Immature natural killer cell (primary cell): Measurements from ENCODE around the gene FBXW9. TPM values are rescaled to one million over a fixed set of nuclear protein-coding genes. Genes with fewer than 3 reads are reported as not detected.
A peak's percentile ranks its signal among the peaks of the same experiment; 100 is the strongest.

Source experiments
- DNase-seq, 3 donors: peaks; one replicate each; pipeline ENCODE4 v3.0.0; 2022; ENCODE audit warnings: mixed read lengths in 1 of 3
- H3K27ac Mint-ChIP-seq, 6 donors: one replicate each; pipeline ENCODE4 v1.8.0; 2020; ENCODE audit warnings: mixed read lengths in 6 of 6, mild to moderate bottlenecking in 5 of 6, inconsistent platforms in 4 of 6, moderate library complexity in 3 of 6
- H3K27me3 Mint-ChIP-seq, 3 donors: one replicate each; pipeline ENCODE4 v1.8.0; 2020 to 2021; ENCODE audit warnings: low read depth in 3 of 3, mild to moderate bottlenecking in 3 of 3, mixed read lengths in 3 of 3, moderate library complexity in 3 of 3, inconsistent platforms in 1 of 3
- H3K36me3 Mint-ChIP-seq, 3 donors: one replicate each; pipeline ENCODE4 v1.8.0; 2020; ENCODE audit warnings: mixed read lengths in 3 of 3, inconsistent platforms in 2 of 3, mild to moderate bottlenecking in 2 of 3
- H3K4me1 Mint-ChIP-seq, 2 donors: one replicate each; pipeline ENCODE4 v1.8.0; 2020; ENCODE audit warnings: inconsistent platforms in 2 of 2, mild to moderate bottlenecking in 2 of 2, mixed read lengths in 2 of 2, moderate library complexity in 1 of 2
- H3K4me3 Mint-ChIP-seq, 5 donors: one replicate each; pipeline ENCODE4 v1.8.0; 2020; ENCODE audit warnings: mild to moderate bottlenecking in 5 of 5, mixed read lengths in 5 of 5, inconsistent platforms in 3 of 5, moderate library complexity in 3 of 5
- H3K9me3 Mint-ChIP-seq, 6 donors: one replicate each; pipeline ENCODE4 v1.8.0; 2020; ENCODE audit warnings: mild to moderate bottlenecking in 6 of 6, mixed read lengths in 6 of 6, inconsistent platforms in 4 of 6, moderate library complexity in 3 of 6
- polyA plus RNA-seq, 3 donors: library from polyadenylated mRNA; unstranded; fragments of 300-500 nt; fragmentation: Illumina TruSeq; gene quantifications; one replicate each; pipeline ENCODE4 v1.2.3, GENCODE V29; 2021

The FBXW9 gene
- polyA plus RNA-seq, 3 donors from 2014 or later = 6.4 to 8.2 (median 8.0) TPM

GRCh38 chr19:12668932-12669269 lies 27.5 kb downstream of the FBXW9 start:
- Mint-ChIP-seq H3K36me3 (peaks cover 0 to 4% (median 4%) of the 10 kb centered on the region in 3 donors), H3K9me3 (no peaks in the 10 kb centered on the region), H3K4me1 (peaks cover 55 to 61% of the 10 kb centered on the region in 2 donors), H3K27me3 (peaks cover 7 to 13% (median 8%) of the 10 kb centered on the region in 3 donors), H3K4me3 (peak overlapping the region; percentile 90 to 99 (median 99)), H3K27ac (peak overlapping the region; percentile 97 to 100 (median 100))
- peak; percentile 61 to 63 (median 62) for DNase-seq

GRCh38 chr19:12668346-12668745 lies 28.1 kb downstream of the FBXW9 start:
- H3K27me3 Mint-ChIP-seq = peaks cover 7 to 13% (median 8%) of the 10 kb centered on the region in 3 donors
- H3K4me3 Mint-ChIP-seq = peak overlapping the region; percentile 90 to 99 (median 99)
- H3K9me3 Mint-ChIP-seq = no peaks in the 10 kb centered on the region
- peaks cover 0 to 4% (median 4%) of the 10 kb centered on the region in 3 donors for H3K36me3 Mint-ChIP-seq
- no peak for DNase-seq
- H3K27ac Mint-ChIP-seq = peak overlapping the region; percentile 97 to 100 (median 100)
- peaks cover 57 to 61% of the 10 kb centered on the region in 2 donors for H3K4me1 Mint-ChIP-seq

- no peak for DNase-seq
- Mint-ChIP-seq H3K9me3 (no peaks in the 10 kb centered on the region), H3K27ac (peak overlapping the region; percentile 58 to 100 (median 98)), H3K36me3 (peaks cover 4 to 8% (median 5%) of the 10 kb centered on the region in 3 donors), H3K27me3 (peaks cover 7 to 15% (median 8%) of the 10 kb centered on the region in 3 donors), H3K4me1 (peaks cover 57 to 61% of the 10 kb centered on the region in 2 donors), H3K4me3 (peak overlapping the region; percentile 90 to 99 (median 99))
These were observed 28.6 kb downstream of the FBXW9 start for GRCh38 chr19:12667731-12668302.

GRCh38 chr19:12666265-12667048 lies 30.0 kb downstream of the FBXW9 start, which contains the start of the genes MAN2B1 and WDR83:
Gene MAN2B1, minus strand, starts transcription at chr19:12666742. Its CDS starts 41 bp downstream, at chr19:12666701.
Gene WDR83, plus strand, starts transcription at chr19:12666807. Its CDS starts 2,984 bp downstream, at chr19:12669791.
- peaks cover 7 to 14% (median 8%) of the 10 kb centered on the region in 3 donors for H3K27me3 Mint-ChIP-seq
- peak; percentile 75 to 79 (median 78) for DNase-seq
- H3K36me3 Mint-ChIP-seq = peaks cover 0 to 5% (median 4%) of the 10 kb centered on the region in 3 donors
- H3K4me3 Mint-ChIP-seq = peak within 1 kb of the TSS; percentile 90 to 99 (median 98)
- H3K9me3 Mint-ChIP-seq = no peaks in the 10 kb centered on the region
- H3K27ac Mint-ChIP-seq = peak within 1 kb of the TSS; percentile 89 to 100 (median 96)
- peaks cover 53 to 54% of the 10 kb centered on the region in 2 donors for H3K4me1 Mint-ChIP-seq

GRCh38 chr19:12665671-12666264 lies 30.7 kb downstream of the FBXW9 start:
- H3K27me3 Mint-ChIP-seq = peaks cover 7 to 14% (median 8%) of the 10 kb centered on the region in 3 donors
- no peak for DNase-seq
- H3K4me3 Mint-ChIP-seq = peak overlapping the region; percentile 90 to 99 (median 98)
- H3K4me1 Mint-ChIP-seq = peaks cover 53 to 54% of the 10 kb centered on the region in 2 donors
- H3K9me3 Mint-ChIP-seq = no peaks in the 10 kb centered on the region
- peaks cover 0 to 11% (median 5%) of the 10 kb centered on the region in 3 donors for H3K36me3 Mint-ChIP-seq
- H3K27ac Mint-ChIP-seq = peak overlapping the region; percentile 89 to 97 (median 95)

GRCh38 chr19:12665281-12665573 lies 31.2 kb downstream of the FBXW9 start:
- peak overlapping the region; percentile 62 to 97 (median 90) for H3K27ac Mint-ChIP-seq
- H3K4me3 Mint-ChIP-seq = peak overlapping the region; percentile 52 to 99 (median 94)
- DNase-seq = no peak
- peaks cover 0 to 14% (median 8%) of the 10 kb centered on the region in 3 donors for H3K36me3 Mint-ChIP-seq
- peaks cover 49 to 54% of the 10 kb centered on the region in 2 donors for H3K4me1 Mint-ChIP-seq
- peaks cover 7 to 14% (median 8%) of the 10 kb centered on the region in 3 donors for H3K27me3 Mint-ChIP-seq
- H3K9me3 Mint-ChIP-seq = no peaks in the 10 kb centered on the region

- Mint-ChIP-seq H3K36me3 (peaks cover 3 to 18% (median 12%) of the 10 kb centered on the region in 3 donors), H3K27me3 (peaks cover 6 to 14% (median 7%) of the 10 kb centered on the region in 3 donors), H3K4me3 (peak overlapping the region; percentile 52 to 99 (median 94)), H3K4me1 (peaks cover 44 to 52% of the 10 kb centered on the region in 2 donors), H3K9me3 (no peaks in the 10 kb centered on the region), H3K27ac (peak overlapping the region; percentile 62 to 97 (median 90))
- DNase-seq = no peak
These were observed 31.8 kb downstream of the FBXW9 start for GRCh38 chr19:12664406-12665280.

GRCh38 chr19:12660980-12661379 lies 35.5 kb downstream of the FBXW9 start:
- DNase-seq = no peak
- Mint-ChIP-seq H3K27me3 (peaks cover 0 to 6% (median 0%) of the 10 kb centered on the region in 3 donors), H3K4me1 (peaks cover 15 to 20% of the 10 kb centered on the region in 2 donors), H3K27ac (no peak overlapping the region), H3K36me3 (peaks cover 5 to 21% (median 16%) of the 10 kb centered on the region in 3 donors), H3K9me3 (no peaks in the 10 kb centered on the region), H3K4me3 (no peak overlapping the region)

- Mint-ChIP-seq H3K4me1 (no peaks in the 10 kb centered on the region), H3K4me3 (no peak overlapping the region), H3K36me3 (peaks cover 10 to 27% (median 23%) of the 10 kb centered on the region in 3 donors), H3K27ac (no peak overlapping the region), H3K9me3 (no peaks in the 10 kb centered on the region), H3K27me3 (peaks cover 0 to 6% (median 0%) of the 10 kb centered on the region in 3 donors)
- DNase-seq = no peak
These were observed 38.5 kb downstream of the FBXW9 start for GRCh38 chr19:12657966-12658365.

GRCh38 chr19:12656899-12657571 lies 39.4 kb downstream of the FBXW9 start:
- peaks cover 10 to 26% (median 21%) of the 10 kb centered on the region in 3 donors for H3K36me3 Mint-ChIP-seq
- no peak overlapping the region for H3K4me3 Mint-ChIP-seq
- peaks cover 0 to 4% (median 0%) of the 10 kb centered on the region in 3 donors for H3K27me3 Mint-ChIP-seq
- H3K27ac Mint-ChIP-seq = no peak overlapping the region
- no peaks in the 10 kb centered on the region for H3K9me3 Mint-ChIP-seq
- DNase-seq = no peak
- H3K4me1 Mint-ChIP-seq = no peaks in the 10 kb centered on the region

GRCh38 chr19:12655546-12655945 lies 40.9 kb downstream of the FBXW9 start:
- Mint-ChIP-seq H3K36me3 (peaks cover 15 to 28% (median 25%) of the 10 kb centered on the region in 3 donors), H3K27ac (peak overlapping the region in 1 of 6 donors; percentile 7), H3K27me3 (peaks cover 0 to 4% (median 0%) of the 10 kb centered on the region in 3 donors), H3K4me3 (no peak overlapping the region), H3K9me3 (no peaks in the 10 kb centered on the region), H3K4me1 (no peaks in the 10 kb centered on the region)
- DNase-seq = no peak

- Mint-ChIP-seq H3K27me3 (peaks cover 0 to 2% (median 0%) of the 10 kb centered on the region in 3 donors), H3K27ac (no peak overlapping the region), H3K9me3 (no peaks in the 10 kb centered on the region), H3K4me3 (no peak overlapping the region), H3K4me1 (peaks cover 0 to 8% of the 10 kb centered on the region in 2 donors), H3K36me3 (peaks cover 10 to 21% (median 17%) of the 10 kb centered on the region in 3 donors)
- DNase-seq = no peak
These were observed 44.2 kb downstream of the FBXW9 start for GRCh38 chr19:12652219-12652618.
